Osteoblast (primary cell): ENCODE measurements around the gene LOC101059915.

Source experiments
- DNase-seq: peaks from one replicate; pipeline ENCODE4 v3.0.0; 2011; ENCODE audit warnings: low spot score, mixed read lengths; ENCODE audit not compliant: insufficient read length; ENCODE audit errors: missing footprints
- H2AFZ ChIP-seq: 2 replicates; pipeline ENCODE4 v1.6.0; 2011; ENCODE audit warnings: mild to moderate bottlenecking, low read length
- H3K27ac ChIP-seq: 2 replicates; pipeline ENCODE4 v1.5.1; 2011; ENCODE audit warnings: mild to moderate bottlenecking, low read depth, low read length, moderate library complexity
- H3K27me3 ChIP-seq: 2 replicates; pipeline ENCODE4 v1.6.0; 2012; ENCODE audit warnings: mild to moderate bottlenecking, control low read depth, inconsistent platforms, low read length, moderate library complexity; ENCODE audit not compliant: insufficient read depth
- H3K36me3 ChIP-seq: 2 replicates; pipeline ENCODE4 v1.5.1; 2011; ENCODE audit warnings: mild to moderate bottlenecking, low read length, control low read depth, moderate library complexity; ENCODE audit not compliant: insufficient read depth
- H3K4me1 ChIP-seq: 2 replicates; pipeline ENCODE4 v1.5.1; 2011; ENCODE audit warnings: mild to moderate bottlenecking, low read length, control low read depth, moderate library complexity; ENCODE audit not compliant: insufficient read depth
- H3K4me2 ChIP-seq: 2 replicates; pipeline ENCODE4 v1.6.0; 2011; ENCODE audit warnings: mild to moderate bottlenecking, low read length; ENCODE audit not compliant: insufficient read depth
- H3K4me3 ChIP-seq: fragments of 200-600 bp; sonication (generic); 3 replicates; pipeline ENCODE4 v1.5.1; 2012; ENCODE audit warnings: mild to moderate bottlenecking, low read length, inconsistent platforms; ENCODE audit not compliant: insufficient read depth
- H3K79me2 ChIP-seq: 2 replicates; pipeline ENCODE4 v1.6.0; 2012; ENCODE audit warnings: mild to moderate bottlenecking, low read length, control low read depth, inconsistent platforms; ENCODE audit not compliant: insufficient read depth
- H3K9me3 ChIP-seq: 2 replicates; pipeline ENCODE4 v1.5.1; 2011; ENCODE audit warnings: low read depth, low read length, control low read depth
- H4K20me1 ChIP-seq: 2 replicates; pipeline ENCODE4 v1.6.0; 2012; ENCODE audit warnings: mild to moderate bottlenecking, low read length, control low read depth; ENCODE audit not compliant: insufficient read depth
- TF ChIP-seq, protein P1 (sequence below): IDR thresholded peaks from 2 replicates; pipeline ENCODE4 v1.5.1; 2011; ENCODE audit warnings: mild to moderate bottlenecking, low read depth, low read length, moderate library complexity; ENCODE audit errors: extremely low read depth

Gene LOC101059915

GRCh38 chrX:71627588-71628404 is 39.5 kb upstream of the LOC101059915 start:
- Histone ChIP-seq H3K9me3 (no peaks in the 10 kb centered on the region), H2AFZ (no peak overlapping the region), H3K4me3 (no peak overlapping the region), H3K79me2 (no peaks in the 10 kb centered on the region), H3K4me2 (no peak overlapping the region), H3K36me3 (no peaks in the 10 kb centered on the region), H3K27me3 (peaks cover 4% of the 10 kb centered on the region), H4K20me1 (no peaks in the 10 kb centered on the region), H3K4me1 (no peaks in the 10 kb centered on the region), H3K27ac (no peak overlapping the region)
- TF ChIP-seq, protein P1, sequence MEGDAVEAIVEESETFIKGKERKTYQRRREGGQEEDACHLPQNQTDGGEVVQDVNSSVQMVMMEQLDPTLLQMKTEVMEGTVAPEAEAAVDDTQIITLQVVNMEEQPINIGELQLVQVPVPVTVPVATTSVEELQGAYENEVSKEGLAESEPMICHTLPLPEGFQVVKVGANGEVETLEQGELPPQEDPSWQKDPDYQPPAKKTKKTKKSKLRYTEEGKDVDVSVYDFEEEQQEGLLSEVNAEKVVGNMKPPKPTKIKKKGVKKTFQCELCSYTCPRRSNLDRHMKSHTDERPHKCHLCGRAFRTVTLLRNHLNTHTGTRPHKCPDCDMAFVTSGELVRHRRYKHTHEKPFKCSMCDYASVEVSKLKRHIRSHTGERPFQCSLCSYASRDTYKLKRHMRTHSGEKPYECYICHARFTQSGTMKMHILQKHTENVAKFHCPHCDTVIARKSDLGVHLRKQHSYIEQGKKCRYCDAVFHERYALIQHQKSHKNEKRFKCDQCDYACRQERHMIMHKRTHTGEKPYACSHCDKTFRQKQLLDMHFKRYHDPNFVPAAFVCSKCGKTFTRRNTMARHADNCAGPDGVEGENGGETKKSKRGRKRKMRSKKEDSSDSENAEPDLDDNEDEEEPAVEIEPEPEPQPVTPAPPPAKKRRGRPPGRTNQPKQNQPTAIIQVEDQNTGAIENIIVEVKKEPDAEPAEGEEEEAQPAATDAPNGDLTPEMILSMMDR = no peak
- no peak for DNase-seq

DNA sequence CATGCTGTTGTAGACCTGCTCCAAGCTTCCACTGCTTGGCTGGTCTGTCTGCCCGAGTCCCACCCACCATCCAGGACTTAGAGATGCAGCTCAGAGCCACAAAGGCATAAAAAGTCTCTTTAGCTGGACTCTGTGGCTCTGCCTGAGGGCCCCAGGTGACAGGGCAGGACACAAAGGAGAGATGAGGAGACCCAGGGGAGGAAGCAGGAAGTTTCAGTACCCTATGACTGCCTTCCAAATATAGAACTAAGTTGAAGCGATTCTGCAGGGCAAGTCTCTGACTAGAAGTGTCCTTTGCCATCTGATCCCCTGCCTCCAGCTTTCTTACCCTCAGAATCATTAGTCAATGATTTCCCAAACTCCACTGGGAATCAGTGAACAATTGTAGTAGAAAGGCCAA is 37.9 kb upstream of the LOC101059915 start:
- no peak overlapping the region for H3K4me2 ChIP-seq
- no peaks in the 10 kb centered on the region for H3K36me3 ChIP-seq
- no peak overlapping the region for H3K4me3 ChIP-seq
- no peaks in the 10 kb centered on the region for H4K20me1 ChIP-seq
- no peaks in the 10 kb centered on the region for H3K4me1 ChIP-seq
- no peaks in the 10 kb centered on the region for H3K9me3 ChIP-seq
- H3K27ac ChIP-seq = no peak overlapping the region
- TF ChIP-seq, protein P1 = no peak
- H2AFZ ChIP-seq = no peak overlapping the region
- DNase-seq = no peak
- no peaks in the 10 kb centered on the region for H3K79me2 ChIP-seq
- peaks cover 6% of the 10 kb centered on the region for H3K27me3 ChIP-seq

DNA sequence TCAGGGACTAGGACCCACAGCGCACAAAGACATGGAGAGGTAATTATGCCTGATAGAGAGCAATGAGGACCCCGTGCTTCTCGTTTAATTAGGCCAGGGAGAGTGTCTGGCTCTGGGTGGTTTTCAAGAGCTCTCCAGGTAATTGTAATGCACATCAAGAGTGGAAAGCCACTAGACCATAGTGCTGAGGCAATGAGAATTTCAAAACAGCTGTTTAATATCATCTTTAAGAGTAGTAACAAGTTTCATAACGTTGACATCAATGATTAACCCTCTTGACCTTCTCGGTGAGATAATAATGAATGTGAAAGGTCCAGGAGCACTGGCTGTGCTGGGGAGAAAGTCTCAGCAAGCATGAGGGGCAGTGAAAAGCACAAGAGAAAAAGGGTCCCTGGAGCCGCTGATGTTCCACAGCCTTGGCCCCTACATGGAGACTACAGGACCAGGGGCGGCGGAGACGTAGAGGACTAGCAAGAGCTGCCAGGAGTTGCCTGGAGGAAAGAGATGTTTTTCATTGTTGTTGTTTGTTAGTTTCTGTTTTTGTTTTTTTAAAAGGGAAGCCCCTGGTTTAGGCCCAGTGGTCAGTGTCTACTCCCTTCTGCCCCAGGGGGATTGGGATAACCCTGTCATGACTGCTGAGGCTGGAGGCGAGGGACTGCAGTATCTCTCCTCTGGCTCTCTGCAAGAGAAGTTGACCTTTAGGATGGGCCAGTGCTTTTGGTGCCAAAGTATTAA is 34.3 kb upstream of the LOC101059915 start:
- Histone ChIP-seq H3K27me3 (peaks cover 8% of the 10 kb centered on the region), H4K20me1 (peaks cover 4% of the 10 kb centered on the region), H3K9me3 (no peaks in the 10 kb centered on the region), H3K4me2 (no peak overlapping the region), H3K4me1 (peaks cover 13% of the 10 kb centered on the region), H3K27ac (no peak overlapping the region), H2AFZ (no peak overlapping the region), H3K36me3 (no peaks in the 10 kb centered on the region), H3K79me2 (no peaks in the 10 kb centered on the region), H3K4me3 (no peak overlapping the region)
- TF ChIP-seq, protein P1 = no peak
- no peak for DNase-seq

DNA sequence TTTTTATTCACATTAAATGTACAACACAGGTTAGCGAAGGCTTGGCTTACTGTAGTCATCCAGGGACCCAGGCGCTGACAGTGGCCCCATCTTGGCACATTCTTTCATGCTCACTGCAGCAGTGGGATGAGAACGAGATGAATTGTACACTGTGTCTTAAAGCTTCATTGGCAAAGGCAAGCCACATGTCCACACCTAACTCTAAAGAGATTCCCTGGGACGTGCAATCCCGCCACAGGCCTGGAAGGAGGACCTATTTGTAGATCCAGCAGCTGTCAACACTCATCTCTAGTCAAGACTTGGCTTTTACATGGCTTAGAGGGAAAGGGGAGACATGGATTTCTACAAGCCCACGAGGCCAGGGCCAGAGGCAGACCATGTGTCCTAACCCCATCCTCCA is 33.0 kb upstream of the LOC101059915 start:
- no peaks in the 10 kb centered on the region for H3K36me3 ChIP-seq
- H3K4me3 ChIP-seq = no peak overlapping the region
- no peak overlapping the region for H3K4me2 ChIP-seq
- peaks cover 8% of the 10 kb centered on the region for H3K27me3 ChIP-seq
- H3K27ac ChIP-seq = no peak overlapping the region
- peaks cover 13% of the 10 kb centered on the region for H3K4me1 ChIP-seq
- no peak for DNase-seq
- H4K20me1 ChIP-seq = peaks cover 4% of the 10 kb centered on the region
- no peaks in the 10 kb centered on the region for H3K9me3 ChIP-seq
- no peak overlapping the region for H2AFZ ChIP-seq
- TF ChIP-seq, protein P1 = no peak
- no peaks in the 10 kb centered on the region for H3K79me2 ChIP-seq
